Esophagus mucosa (tissue), 1 donor: ENCODE results near the gene LRIG3. TPM values are rescaled to one million over a fixed set of nuclear protein-coding genes. Genes with fewer than 3 reads are reported as not detected.

ENCODE experiments used
- ATAC-seq: fragments of 200-7000 bp; cut with Tn5 transposase; one replicate; pipeline ENCODE4 v1.9.1; 2020
- total RNA-seq: library from RNA; stranded (reverse); gene quantifications from one replicate; pipeline ENCODE4 v1.2.4, GENCODE V29; 2023
- donor health status: DM: yes; HTN: yes; CAD: no.

Gene LRIG3
- total RNA-seq, 1 donor from 2014 or later, result 28.2 TPM

DNA sequence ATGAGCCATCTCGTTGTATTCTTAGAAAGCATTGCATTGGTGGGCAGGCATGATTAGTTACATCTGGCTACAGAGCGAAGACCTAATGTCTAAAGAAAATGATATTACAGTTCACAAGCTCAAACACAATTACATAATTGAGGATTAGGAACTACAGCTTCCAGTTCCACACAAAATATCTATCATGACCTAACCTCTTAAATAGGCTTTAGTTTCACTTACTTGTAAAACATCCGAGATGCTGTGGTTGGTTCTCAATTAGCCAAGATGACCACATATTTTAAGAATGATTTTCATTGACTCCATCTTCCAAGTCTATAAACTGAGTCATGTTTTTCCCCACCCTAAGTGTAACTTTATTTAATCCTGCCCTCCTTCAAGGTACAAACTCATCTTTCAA lies 69.5 kb downstream of the LRIG3 start:
- ATAC-seq, result no peak

GRCh38 chr12:58847901-58848600 lies 72.3 kb downstream of the LRIG3 start:
- peak; percentile 33 for ATAC-seq

GRCh38 chr12:58844161-58844560 lies 76.1 kb downstream of the LRIG3 start:
- ATAC-seq, result no peak

GRCh38 chr12:58841058-58841798 lies 79.1 kb downstream of the LRIG3 start:
- peak; percentile 100 for ATAC-seq

DNA sequence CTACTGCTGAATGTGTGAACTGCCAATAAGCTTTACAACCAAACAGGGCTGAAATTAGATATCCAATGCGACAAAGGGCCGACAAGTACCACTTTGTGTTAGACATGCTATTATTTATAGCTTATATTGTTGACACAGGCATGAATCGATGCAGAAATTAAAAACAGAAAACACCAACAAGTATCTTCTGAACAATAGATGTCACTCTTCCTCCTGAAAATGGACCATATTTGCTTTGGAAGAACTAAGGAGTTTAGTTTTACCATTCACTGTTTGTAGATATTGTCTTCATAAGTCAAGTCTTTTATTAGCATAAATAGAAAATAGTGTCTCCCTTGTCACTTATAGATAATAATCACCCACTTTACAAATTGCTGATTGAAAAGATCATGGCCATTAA lies 86.5 kb downstream of the LRIG3 start:
- ATAC-seq, result no peak

GRCh38 chr12:58832920-58833319 lies 87.4 kb downstream of the LRIG3 start:
- no peak for ATAC-seq
